PC-9 (cell line): ENCODE data around the gene NELL1.

Experiments used
- CTCF ChIP-seq: fragments of 200-600 bp; sonication (generic); conservative IDR thresholded peaks from 2 replicates; pipeline ENCODE4 v1.6.1; 2017; ENCODE audit warnings: mixed run types, antibody characterized with exemption, mild to moderate bottlenecking, moderate library complexity
- EZH2 ChIP-seq: fragments of 200-600 bp; sonication (generic); IDR thresholded peaks from 2 replicates; pipeline ENCODE4 v1.8.0; 2017; ENCODE audit warnings: antibody characterized with exemption, low read depth

DNA sequence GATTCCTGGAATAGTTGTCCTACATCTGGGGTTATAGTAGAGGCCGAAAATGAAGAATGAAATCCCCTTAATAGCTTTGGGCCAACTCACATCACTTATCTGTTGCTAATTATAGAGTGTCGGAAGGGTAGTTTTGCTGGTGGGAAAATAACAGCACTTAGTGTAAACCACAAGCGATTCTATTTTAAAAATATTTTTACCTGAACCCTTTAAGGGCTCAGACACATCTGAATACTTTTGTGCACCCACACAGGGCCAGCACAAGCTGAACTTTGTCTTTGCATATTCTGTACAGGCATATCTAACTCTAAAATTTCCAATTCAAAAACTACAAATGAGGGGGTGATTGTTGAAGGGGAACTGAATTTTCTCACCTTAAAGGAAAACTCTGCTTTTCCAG, 42.4 kb upstream of the NELL1 start:
- TF ChIP-seq CTCF (no peak), EZH2 (no peak)
